HG02943 (cell line): Measurements from ENCODE around the gene AFF1.

Source experiments
- ATAC-seq: cut with Tn5 transposase; IDR thresholded peaks from one replicate; pipeline ENCODE4 v1.9.1; 2021; ENCODE audit warnings: mild to moderate bottlenecking, low read depth, moderate library complexity; ENCODE audit not compliant: unreplicated experiment

Gene AFF1

DNA sequence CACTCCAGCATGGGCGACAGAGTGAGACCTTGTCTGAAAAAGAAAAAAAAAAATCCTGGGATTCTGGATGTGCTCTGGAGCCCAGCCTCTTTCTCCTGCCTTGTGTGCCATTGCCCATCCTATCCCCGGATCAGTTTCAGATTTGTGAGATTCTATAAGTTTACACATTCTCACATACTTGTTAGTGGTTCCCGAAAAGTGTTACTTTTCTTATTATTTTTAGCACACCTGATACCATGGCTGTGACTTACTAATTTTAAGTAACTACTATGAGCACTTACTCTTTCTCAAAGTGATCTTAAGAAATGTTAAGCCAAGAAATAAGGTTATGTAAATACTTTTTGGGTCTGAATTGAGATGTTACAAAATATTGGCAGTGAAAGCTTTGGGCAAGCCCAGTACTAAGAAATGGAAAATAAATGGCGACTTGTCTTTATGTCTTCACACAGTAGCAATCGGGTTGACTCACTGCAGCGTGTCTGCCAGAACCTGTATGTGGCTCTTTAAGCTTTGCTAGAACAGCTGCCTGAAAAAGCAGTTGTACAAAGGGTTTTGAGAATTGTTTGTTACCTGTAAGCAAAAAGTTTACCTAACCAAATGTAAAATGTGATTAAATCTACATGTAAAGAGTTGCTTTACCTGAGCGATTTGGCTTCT is 166.9 kb downstream of the AFF1 start:
- no peak for ATAC-seq

DNA sequence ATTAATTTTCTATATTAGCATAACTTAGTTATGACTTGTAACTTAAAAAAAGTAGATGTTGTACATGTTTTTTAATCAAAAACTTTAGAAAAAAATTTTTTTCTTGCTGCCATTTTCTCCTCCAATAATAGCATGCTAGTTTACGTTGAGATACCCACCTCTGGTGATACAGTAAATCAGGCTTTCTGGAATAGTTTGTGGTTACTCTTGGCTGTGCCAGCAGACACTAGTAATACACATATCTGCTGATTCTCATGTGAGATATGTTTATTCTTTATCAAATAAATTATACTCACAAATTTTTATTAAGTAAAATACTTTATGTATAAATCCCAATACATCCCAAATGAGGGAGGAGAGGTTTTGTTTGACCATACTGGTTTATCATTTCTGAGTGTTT is 168.3 kb downstream of the AFF1 start:
- no peak for ATAC-seq

GRCh38 chr4:87103691-87104187 is 168.9 kb downstream of the AFF1 start:
- no peak for ATAC-seq

- no peak for ATAC-seq
Measured at GRCh38 chr4:87105101-87105845, 170.5 kb downstream of the AFF1 start.

DNA sequence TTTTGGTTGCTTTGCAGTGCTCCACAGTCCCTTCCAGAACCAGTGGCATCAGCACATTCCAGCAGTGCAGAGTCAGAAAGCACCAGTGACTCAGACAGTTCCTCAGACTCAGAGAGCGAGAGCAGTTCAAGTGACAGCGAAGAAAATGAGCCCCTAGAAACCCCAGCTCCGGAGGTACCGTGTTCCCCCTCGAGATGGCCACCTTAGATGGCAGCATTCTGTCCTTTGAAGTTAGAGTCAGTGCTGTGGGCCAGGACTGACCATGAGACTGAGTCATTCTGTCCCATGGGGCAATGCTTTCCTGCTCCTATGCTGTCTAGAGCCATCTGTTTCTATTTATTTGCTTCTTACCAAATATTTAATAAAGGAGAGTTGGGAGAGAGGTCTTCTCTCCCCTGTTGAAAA is 173.3 kb downstream of the AFF1 start:
- no peak for ATAC-seq

GRCh38 chr4:87109121-87109520 is 174.3 kb downstream of the AFF1 start:
- ATAC-seq: no peak

DNA sequence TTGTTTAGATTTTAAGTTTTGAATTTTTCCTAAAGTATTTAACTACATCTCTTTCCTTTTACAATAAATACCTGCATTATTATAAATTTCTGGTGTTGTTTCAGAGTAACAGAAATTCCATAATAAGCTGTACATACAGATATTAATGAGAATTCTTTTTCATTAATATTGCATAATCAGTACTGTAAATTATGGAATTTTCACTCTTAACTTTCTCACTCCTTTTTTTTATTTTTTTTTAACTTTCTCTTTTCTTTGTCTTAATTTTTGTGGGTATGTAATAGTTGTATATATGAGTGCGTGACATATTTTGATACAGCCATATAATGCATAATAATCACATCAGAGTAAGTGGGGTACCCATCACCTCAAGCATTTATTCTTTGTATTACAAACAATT is 175.1 kb downstream of the AFF1 start:
- ATAC-seq: no peak

GRCh38 chr4:87112063-87112462 is 177.3 kb downstream of the AFF1 start:
- no peak for ATAC-seq

- ATAC-seq: no peak
Measured at GRCh38 chr4:87114245-87115062, 179.6 kb downstream of the AFF1 start.

GRCh38 chr4:87116231-87116630 is 181.4 kb downstream of the AFF1 start:
- ATAC-seq: no peak

- ATAC-seq: no peak
Measured at GRCh38 chr4:87117051-87117731, 182.4 kb downstream of the AFF1 start.

GRCh38 chr4:87117732-87118075 is 182.9 kb downstream of the AFF1 start:
- no peak for ATAC-seq

DNA sequence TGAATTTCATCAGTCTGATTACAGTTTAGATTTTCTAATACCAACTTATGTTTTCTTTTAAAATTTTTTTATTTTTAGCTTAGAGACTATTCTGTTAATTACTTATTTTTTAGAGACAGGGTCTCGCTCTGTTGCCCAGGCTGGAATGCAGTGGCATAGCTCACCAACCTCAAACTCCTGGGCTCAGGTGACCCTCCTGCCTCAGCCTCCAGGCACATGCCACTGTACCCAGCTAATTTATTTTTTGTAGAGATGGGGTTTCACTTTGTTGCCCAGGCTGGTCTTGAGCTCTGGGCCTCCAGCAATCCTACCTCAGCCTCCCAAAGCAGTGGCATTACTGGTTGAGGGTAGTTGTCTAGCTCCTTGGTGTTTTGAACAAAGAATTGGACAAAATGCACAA is 183.6 kb downstream of the AFF1 start:
- ATAC-seq: no peak

DNA sequence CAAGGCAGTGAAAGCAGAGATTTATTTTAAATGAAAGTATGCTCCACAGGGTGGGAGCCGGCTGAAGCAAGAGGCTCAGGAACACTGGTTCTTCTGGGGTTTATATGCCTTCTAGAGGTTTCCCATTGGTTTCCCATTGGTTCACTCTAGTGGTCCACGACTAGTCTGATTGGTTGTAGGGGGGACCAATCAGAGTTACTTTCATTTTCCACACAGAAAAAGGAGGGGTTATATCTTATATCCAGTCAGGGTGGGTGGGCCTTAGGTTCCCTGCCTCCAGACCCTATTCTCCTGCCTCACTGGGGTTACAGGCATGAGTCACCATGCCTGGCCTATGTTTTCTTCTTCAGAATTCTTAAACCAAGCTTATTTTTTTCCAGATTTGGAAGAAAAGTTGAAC is 184.0 kb downstream of the AFF1 start:
- ATAC-seq: no peak

- ATAC-seq: no peak
Measured at GRCh38 chr4:87120010-87120409, 185.2 kb downstream of the AFF1 start.

DNA sequence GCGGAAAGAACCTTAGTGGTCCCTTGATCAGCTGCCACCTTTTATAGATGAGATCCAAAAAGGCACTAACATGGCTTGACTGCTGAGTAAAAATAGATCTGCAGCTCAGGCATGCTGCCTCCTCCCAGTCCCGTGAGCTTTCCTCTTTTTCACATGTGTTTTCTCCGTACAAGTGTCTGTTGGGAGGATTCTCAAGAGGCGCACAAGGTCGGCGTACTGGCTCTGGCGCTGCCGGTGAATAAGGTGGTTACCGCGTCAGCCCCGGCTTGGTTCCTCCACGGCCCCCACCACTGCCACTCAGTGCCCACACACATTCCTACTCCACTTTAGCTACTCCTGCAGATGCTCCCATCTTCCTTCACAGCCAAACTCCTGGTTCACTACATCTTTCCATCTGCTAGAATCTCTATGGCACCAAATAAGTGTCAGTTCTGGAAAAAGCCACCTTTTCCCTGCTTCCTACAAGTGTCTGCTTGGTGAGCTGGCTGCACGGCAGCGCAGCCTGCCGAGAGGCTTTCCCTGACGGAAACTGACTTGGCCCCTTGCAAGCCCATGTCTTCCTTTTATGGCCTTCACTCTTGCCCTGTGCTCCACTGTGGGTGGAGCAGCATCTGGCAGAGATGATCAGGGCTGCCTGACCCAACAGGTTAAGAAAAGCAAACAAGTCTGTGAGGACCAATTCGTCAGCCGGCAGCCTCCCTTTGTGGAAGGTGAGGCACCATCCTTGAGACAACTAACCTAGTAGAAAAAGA is 185.8 kb downstream of the AFF1 start:
- ATAC-seq: no peak

- ATAC-seq: no peak
Measured at GRCh38 chr4:87121341-87122065, 186.7 kb downstream of the AFF1 start.

GRCh38 chr4:87122252-87122651 is 187.4 kb downstream of the AFF1 start:
- ATAC-seq: no peak

DNA sequence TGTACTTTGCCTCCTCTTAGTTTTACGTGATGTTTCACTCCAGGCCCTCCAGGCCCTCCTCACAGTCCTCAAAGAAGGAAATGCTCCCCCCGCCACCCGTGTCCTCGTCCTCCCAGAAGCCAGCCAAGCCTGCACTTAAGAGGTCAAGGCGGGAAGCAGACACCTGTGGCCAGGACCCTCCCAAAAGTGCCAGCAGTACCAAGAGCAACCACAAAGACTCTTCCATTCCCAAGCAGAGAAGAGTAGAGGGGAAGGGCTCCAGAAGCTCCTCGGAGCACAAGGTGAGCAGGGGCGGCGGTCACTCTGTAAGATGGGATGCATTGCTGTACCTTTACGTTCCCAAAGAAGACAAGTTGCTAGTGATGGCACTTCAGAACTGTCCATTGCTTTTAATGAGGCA is 191.2 kb downstream of the AFF1 start:
- ATAC-seq: no peak
